ENCODE results near the gene XYLT1. TPM values are rescaled to one million over a fixed set of nuclear protein-coding genes. Genes with fewer than 3 reads are reported as not detected.

The XYLT1 gene
- total and polyA plus RNA-seq, 2 of the 4 experiments (the other 2 are of a cell fraction): 9.0 to 12.7 TPM

DNA sequence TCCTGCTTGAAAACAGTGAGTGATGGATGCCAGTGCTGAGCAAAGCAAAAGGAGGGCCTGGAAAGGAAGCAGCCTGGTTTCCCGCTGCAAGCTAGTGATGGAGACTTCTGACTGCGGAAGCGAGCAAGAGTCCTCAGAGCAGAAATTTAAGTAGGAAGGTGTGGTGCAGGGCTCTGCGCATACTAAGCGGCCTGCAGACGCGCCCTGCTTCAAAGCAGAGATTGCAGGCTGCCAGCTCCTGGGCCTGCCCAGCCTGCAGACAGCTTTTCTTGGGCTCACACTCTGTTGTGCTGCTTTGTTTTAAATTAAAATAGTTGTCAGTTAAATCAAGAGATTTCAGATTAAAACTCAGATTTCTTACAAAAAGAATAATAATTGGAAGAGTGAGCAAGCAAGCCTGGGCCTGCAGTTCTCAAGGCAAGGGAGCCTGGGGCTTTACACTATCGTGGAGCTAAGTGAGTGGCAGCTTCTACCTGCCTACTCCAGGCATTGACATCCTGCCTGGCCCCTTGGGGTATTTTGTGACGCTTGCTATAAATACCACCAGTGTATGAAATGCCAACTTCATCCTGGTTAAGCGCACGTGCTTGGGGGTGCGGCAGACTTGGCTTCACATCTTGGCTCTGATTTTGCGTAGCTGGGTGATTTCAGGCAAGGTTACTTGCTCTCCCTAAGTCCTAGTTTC, 237.3 kb downstream of the XYLT1 start:
- no peak overlapping the region for H3K23ac ChIP-seq (ENCODE audit: low read depth, low read length)
- 87% methylated on average over 4 of the region's 13 CpGs; no CpG with 5 or more reads in 1 of the 2 experiments for WGBS, 2 experiments (ENCODE audit: extremely low coverage in 2 of 2, insufficient read length in 1 of 2)
- H2AFZ ChIP-seq (replicated peaks; ENCODE audit: low read length, poor library complexity): no peak overlapping the region
- no peak overlapping the region for H4K8ac ChIP-seq (ENCODE audit: low read depth in 2 of 2, low read length in 2 of 2)
- H3K14ac ChIP-seq (replicated peaks; ENCODE audit: low read depth, low read length): no peak overlapping the region
- H3K4me2 ChIP-seq (ENCODE audit: low read depth, low read length): no peak overlapping the region
- no peak overlapping the region for H3K27ac ChIP-seq (ENCODE audit: insufficient read depth, low read length)
- peaks cover 7 to 11% of the 10 kb centered on the region in 2 experiments; a peak in 2 of 4 replicates for H3K79me1 ChIP-seq (ENCODE audit: low read depth in 1 of 2, low read length in 2 of 2)
- no peak overlapping the region for H2BK5ac ChIP-seq (ENCODE audit: low read depth, low read length, poor library complexity, severe bottlenecking)
- no peak for TF ChIP-seq SMC3 (IDR thresholded peaks at IDR 0.05; ENCODE audit: low read depth, low read length)
- TF ChIP-seq RFX5 (IDR thresholded peaks at IDR 0.05; ENCODE audit: low read depth, low read length): no peak
- TF ChIP-seq, protein P1, sequence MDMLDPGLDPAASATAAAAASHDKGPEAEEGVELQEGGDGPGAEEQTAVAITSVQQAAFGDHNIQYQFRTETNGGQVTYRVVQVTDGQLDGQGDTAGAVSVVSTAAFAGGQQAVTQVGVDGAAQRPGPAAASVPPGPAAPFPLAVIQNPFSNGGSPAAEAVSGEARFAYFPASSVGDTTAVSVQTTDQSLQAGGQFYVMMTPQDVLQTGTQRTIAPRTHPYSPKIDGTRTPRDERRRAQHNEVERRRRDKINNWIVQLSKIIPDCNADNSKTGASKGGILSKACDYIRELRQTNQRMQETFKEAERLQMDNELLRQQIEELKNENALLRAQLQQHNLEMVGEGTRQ (IDR thresholded peaks at IDR 0.05; ENCODE audit: low read depth, low read length): no peak
- no peak for TF ChIP-seq CHD1 (IDR thresholded peaks at IDR 0.05; ENCODE audit: low read depth, low read length)
- no peak for TF ChIP-seq RAD21 (IDR thresholded peaks at IDR 0.05; ENCODE audit: low read length)
- TF ChIP-seq MAFK (IDR thresholded peaks at IDR 0.05; ENCODE audit: low read depth, low read length): no peak
- TF ChIP-seq RCOR1 (IDR thresholded peaks at IDR 0.05; ENCODE audit: insufficient replicate concordance, low read length): no peak
- no peak for TF ChIP-seq POLR2A (IDR thresholded peaks at IDR 0.05; ENCODE audit: low read depth, low read length)
- no peak for TF ChIP-seq NFE2L2 (IDR thresholded peaks at IDR 0.05; ENCODE audit: low read depth, low read length)
- no peak for TF ChIP-seq MXI1 (IDR thresholded peaks at IDR 0.05; ENCODE audit: borderline replicate concordance, low read depth, low read length)
- no peak for TF ChIP-seq FOS (IDR thresholded peaks at IDR 0.05; ENCODE audit: low read depth, low read length)
- no peak overlapping the region for H3K56ac ChIP-seq (ENCODE audit: extremely low read depth, insufficient read depth, low read length)
- H2BK120ac ChIP-seq (ENCODE audit: low read depth, low read length): no peak overlapping the region
- H3K4me1 ChIP-seq (ENCODE audit: control insufficient read depth, insufficient read depth, low read length): no peaks in the 10 kb centered on the region
- peaks cover 4% of the 10 kb centered on the region; the same call in 1 of the 2 replicates for H3K9me1 ChIP-seq (ENCODE audit: insufficient read depth, low read length)
- no peaks in the 10 kb centered on the region; the same call in 1 of the 2 replicates for H3K36me3 ChIP-seq (ENCODE audit: control insufficient read depth, insufficient read depth, low read length)
- H2BK20ac ChIP-seq (ENCODE audit: low read depth, low read length): no peak overlapping the region
- H2BK15ac ChIP-seq (ENCODE audit: low read depth, low read length): no peak overlapping the region
- H3K9ac ChIP-seq (ENCODE audit: low read depth, low read length): no peak overlapping the region
- DNase-seq: no peak
- no peak overlapping the region for H3K4me3 ChIP-seq (ENCODE audit: insufficient read depth, low read depth, low read length)
- ChIA-PET CTCF (interaction anchor here (1.0 kb wide), 1 partner anchor 15 kb away, joined by 5 read pairs; no protein-coding TSS in a partner anchor), POLR2A (ENCODE audit: unreplicated experiment) (no interaction called here)
- dilution Hi-C loops (cut with HindIII; ENCODE audit: low sequenced_read_pairs, unreplicated experiment): no loop called here
- H2AK9ac ChIP-seq (replicated peaks; ENCODE audit: low read depth, low read length, poor library complexity): no peak overlapping the region
- no peak overlapping the region for H2AK5ac ChIP-seq (ENCODE audit: low read depth, low read length)
- no peaks in the 10 kb centered on the region for H3K27me3 ChIP-seq (ENCODE audit: control insufficient read depth, insufficient read depth, low read length)
- H4K5ac ChIP-seq (ENCODE audit: low read depth, low read length): no peak overlapping the region
- in situ Hi-C loops (cut with MboI; ENCODE audit: low sequenced_read_pairs): no loop called here
- intact Hi-C loops (cut with micrococcal nuclease): no loop called here
- H3K4ac ChIP-seq (ENCODE audit: low read depth, low read length): no peak overlapping the region
- H4K20me1 ChIP-seq (ENCODE audit: insufficient read depth, low read length): peaks cover 4% of the 10 kb centered on the region; the same call in 1 of the 2 replicates
- no peak overlapping the region for H4K91ac ChIP-seq (ENCODE audit: insufficient read depth, low read depth, low read length)
- no peak for ATAC-seq (ENCODE audit: low read depth)
- H3K18ac ChIP-seq (ENCODE audit: low read depth, low read length): no peak overlapping the region
- BruUV-seq (replicated peaks): no TSS peak
- H3K9me3 ChIP-seq (ENCODE audit: control insufficient read depth, insufficient read depth, low read length): no peaks in the 10 kb centered on the region
